ENCODE results near the gene FNDC3B.
"Not testable (repeated sequence)": the region's sequence is repeated elsewhere in the genome, so short reads cannot be mapped to it uniquely, and the experiment has no call there.

The FNDC3B gene

GRCh38 chr3:172352786-172353185 is 313.4 kb downstream of the FNDC3B start:
- DNase-seq, result no peak

- no peak for DNase-seq
These were observed 315.6 kb downstream of the FNDC3B start for GRCh38 chr3:172354931-172355499.

GRCh38 chr3:172355836-172356235 is 316.5 kb downstream of the FNDC3B start:
- no peak for DNase-seq

- DNase-seq, result no peak
These were observed 317.0 kb downstream of the FNDC3B start for GRCh38 chr3:172356427-172356826.

- DNase-seq, result no peak
These were observed 318.7 kb downstream of the FNDC3B start for GRCh38 chr3:172357850-172358754.

- DNase-seq, result no peak
These were observed 319.9 kb downstream of the FNDC3B start for GRCh38 chr3:172359231-172359630.

- DNase-seq, result no peak
These were observed 320.6 kb downstream of the FNDC3B start for GRCh38 chr3:172359996-172360395.

GRCh38 chr3:172362583-172362982 is 323.2 kb downstream of the FNDC3B start:
- no peak for DNase-seq

GRCh38 chr3:172364374-172365027 is 325.1 kb downstream of the FNDC3B start:
- no peak for DNase-seq

GRCh38 chr3:172365028-172365567 is 325.7 kb downstream of the FNDC3B start:
- no peak for DNase-seq

- no peak for DNase-seq
These were observed 328.1 kb downstream of the FNDC3B start for GRCh38 chr3:172367205-172368105.

GRCh38 chr3:172368556-172368955 is 329.2 kb downstream of the FNDC3B start:
- not testable (repeated sequence) for DNase-seq

GRCh38 chr3:172369590-172370259 is 330.3 kb downstream of the FNDC3B start:
- DNase-seq, result peak; percentile 25

GRCh38 chr3:172370419-172370818 is 331.0 kb downstream of the FNDC3B start:
- DNase-seq, result no peak

- DNase-seq, result no peak
These were observed 332.2 kb downstream of the FNDC3B start for GRCh38 chr3:172371544-172371943.

- no peak for DNase-seq
These were observed 333.5 kb downstream of the FNDC3B start for GRCh38 chr3:172372895-172373294.

GRCh38 chr3:172373912-172374311 is 334.5 kb downstream of the FNDC3B start:
- no peak for DNase-seq

- no peak for DNase-seq
These were observed 335.9 kb downstream of the FNDC3B start for GRCh38 chr3:172375206-172375850.

GRCh38 chr3:172376402-172376801 is 337.0 kb downstream of the FNDC3B start:
- no peak for DNase-seq

- no peak for DNase-seq
These were observed 337.5 kb downstream of the FNDC3B start for GRCh38 chr3:172376881-172377280.

- DNase-seq, result no peak
These were observed 339.1 kb downstream of the FNDC3B start for GRCh38 chr3:172378439-172378838.

All from NCI-H2171 treated with DMSO at 0.1 percent for 48 hours (cell line).